HEK293T (cell line): ENCODE results near the gene TIGAR.
A peak's percentile ranks its signal among the peaks of the same experiment; 100 is the strongest.

Experiments used
- CTCF ChIA-PET: fragments of 350-600 bp; formaldehyde crosslinking; extraction: SDS; loops from one replicate; lab custom pipeline; 2021; ENCODE audit warnings: antibody characterized with exemption, inconsistent platforms; lab: Yijun Ruan, JAX
- POLR2A ChIA-PET: fragments of 350-600 bp; formaldehyde crosslinking; extraction: SDS; loops from one replicate; lab custom pipeline; 2020; ENCODE audit warnings: antibody characterized with exemption, inconsistent platforms; lab: Yijun Ruan, JAX
- DNase-seq: peaks from one replicate; pipeline ENCODE4 v3.0.0; 2012; ENCODE audit warnings: mixed read lengths; ENCODE audit errors: extremely low spot score
- ARNT ChIP-seq: fragments of 450-650 bp; IDR thresholded peaks from 2 replicates; pipeline ENCODE4 v1.6.1; 2017; ENCODE audit warnings: mild to moderate bottlenecking
- BHLHE40 ChIP-seq: fragments of 450-650 bp; IDR thresholded peaks from 2 replicates; pipeline ENCODE4 v1.6.1; 2016; ENCODE audit warnings: mild to moderate bottlenecking, moderate library complexity, borderline replicate concordance
- CTBP1 ChIP-seq: fragments of 450-650 bp; IDR thresholded peaks from 2 replicates; pipeline ENCODE4 v1.6.1; 2016; ENCODE audit warnings: borderline replicate concordance
- ELF4 ChIP-seq: fragments of 450-650 bp; IDR thresholded peaks from 2 replicates; pipeline ENCODE4 v1.6.1; 2017; ENCODE audit warnings: antibody characterized with exemption
- FOXA1 ChIP-seq: fragments of 450-650 bp; IDR thresholded peaks from 2 replicates; pipeline ENCODE4 v1.6.1; 2016; ENCODE audit warnings: mild to moderate bottlenecking
- FOXK2 ChIP-seq: fragments of 450-650 bp; IDR thresholded peaks from 2 replicates; pipeline ENCODE4 v1.6.1; 2016; ENCODE audit warnings: mild to moderate bottlenecking
- FOXM1 ChIP-seq: fragments of 450-650 bp; IDR thresholded peaks from 2 replicates; pipeline ENCODE4 v1.6.1; 2017; ENCODE audit warnings: mild to moderate bottlenecking, borderline replicate concordance
- HDGF ChIP-seq: fragments of 450-650 bp; IDR thresholded peaks from 2 replicates; pipeline ENCODE4 v1.6.1; 2017; ENCODE audit warnings: antibody characterized with exemption, borderline replicate concordance
- L3MBTL2 ChIP-seq: fragments of 450-650 bp; conservative IDR thresholded peaks from 2 replicates; pipeline ENCODE4 v1.6.1; 2016; ENCODE audit warnings: mild to moderate bottlenecking
- LEF1 ChIP-seq: fragments of 450-650 bp; IDR thresholded peaks from 2 replicates; pipeline ENCODE4 v1.6.1; 2017; ENCODE audit warnings: mild to moderate bottlenecking, borderline replicate concordance
- NFRKB ChIP-seq: fragments of 450-650 bp; IDR thresholded peaks from 2 replicates; pipeline ENCODE4 v1.6.1; 2016; ENCODE audit warnings: mild to moderate bottlenecking, moderate library complexity
- PKNOX1 ChIP-seq: fragments of 450-650 bp; IDR thresholded peaks from 2 replicates; pipeline ENCODE4 v1.6.1; 2016
- SP1 ChIP-seq: fragments of 450-650 bp; IDR thresholded peaks from 2 replicates; pipeline ENCODE4 v1.6.1; 2017
- SUZ12 ChIP-seq: fragments of 450-650 bp; IDR thresholded peaks from 2 replicates; pipeline ENCODE4 v1.6.1; 2016; ENCODE audit warnings: mild to moderate bottlenecking
- TARDBP ChIP-seq: fragments of 450-650 bp; IDR thresholded peaks from 2 replicates; pipeline ENCODE4 v1.6.1; 2016
- ZNF384 ChIP-seq: fragments of 450-650 bp; IDR thresholded peaks from 2 replicates; pipeline ENCODE4 v1.6.1; 2016

TIGAR gene

GRCh38 chr12:4320853-4321701 lies at the start of gene TIGAR:
Gene TIGAR, plus strand, starts transcription at chr12:4321213. Its CDS starts 59 bp downstream, at chr12:4321272.
- TF ChIP-seq TARDBP (no peak), PKNOX1 (peak; percentile 54), LEF1 (no peak), ELF4 (peak; percentile 32; the same call in 1 of the 2 replicates), BHLHE40 (no peak)
- CTCF ChIA-PET = interaction anchor here (0.5 kb wide), 1 partner anchor 437 kb away, joined by 3 read pairs; no protein-coding TSS in a partner anchor
- POLR2A ChIA-PET = interaction anchor here (0.6 to 1.5 kb wide), 4 partner anchors 11 to 606 kb away, joined by 3 read pairs; partner anchors contain the start of gene CCND2

GRCh38 chr12:4271717-4272423 lies 49.1 kb upstream of the TIGAR start:
- TF ChIP-seq ZNF384 = peak; percentile 93
- TF ChIP-seq FOXM1 = no peak
- POLR2A ChIA-PET = interaction anchor here (0.8 to 1.9 kb wide), 12 partner anchors 14 to 396 kb away, joined by 3 to 9 read pairs (median 3); no protein-coding TSS in a partner anchor
- CTCF ChIA-PET = no interaction called here
- peak; percentile 47 for DNase-seq

More at GRCh38 chr12:4320853-4321701, at the start of gene TIGAR:
- peak; percentile 96 for DNase-seq

GRCh38 chr12:4272424-4273272 lies 48.4 kb upstream of the TIGAR start:
- TF ChIP-seq L3MBTL2 = peak; percentile 99
- 0 out of 2 replicates have a peak, but pooled peaks have one; percentile 5 for TF ChIP-seq CTBP1
- TF ChIP-seq FOXA1 = no peak
- DNase-seq = no peak
- ChIA-PET CTCF (no interaction called here), POLR2A (interaction anchor here (0.6 to 1.9 kb wide), 24 partner anchors 10 to 436 kb away, joined by 3 to 9 read pairs (median 3); no protein-coding TSS in a partner anchor)

- CTCF ChIA-PET = no interaction called here
- DNase-seq = no peak
- POLR2A ChIA-PET = interaction anchor here (0.6 to 1.9 kb wide), 21 partner anchors 9 to 436 kb away, joined by 3 to 9 read pairs (median 3); no protein-coding TSS in a partner anchor
- TF ChIP-seq FOXM1 = no peak
- no peak for TF ChIP-seq ELF4
- no peak for TF ChIP-seq LEF1
- no peak for TF ChIP-seq PKNOX1
- TF ChIP-seq CTBP1 = no peak
- no peak for TF ChIP-seq ARNT
- TF ChIP-seq FOXK2 = no peak
- no peak for TF ChIP-seq TARDBP
- TF ChIP-seq SUZ12 = no peak
- no peak for TF ChIP-seq NFRKB
- no peak for TF ChIP-seq SP1
- TF ChIP-seq HDGF = no peak
Measured at GRCh38 chr12:4273273-4273651, 47.8 kb upstream of the TIGAR start.

GRCh38 chr12:4273652-4274395 lies 47.2 kb upstream of the TIGAR start, which contains the start of gene CCND2:
Gene CCND2, plus strand, starts transcription at chr12:4273762. Its CDS starts 279 bp downstream, at chr12:4274041.
- TF ChIP-seq ARNT (no peak), PKNOX1 (0 out of 2 replicates have a peak, but pooled peaks have one; percentile 28)
- ChIA-PET CTCF (no interaction called here), POLR2A (interaction anchor here (0.6 to 1.9 kb wide), 20 partner anchors 14 to 437 kb away, joined by 3 to 9 read pairs (median 3); no protein-coding TSS in a partner anchor)
- DNase-seq = peak; percentile 81
